SU-DHL-6 (cell line): ENCODE measurements around the gene ORC3.

Source experiments
- CTCF ChIP-seq: fragments of 200-600 bp; sonication (generic); IDR thresholded peaks from one replicate; pipeline ENCODE4 v1.5.1; 2017; ENCODE audit warnings: antibody characterized with exemption, mild to moderate bottlenecking, low read length, moderate library complexity; ENCODE audit not compliant: insufficient read depth, poor library complexity, severe bottlenecking
- EZH2phosphoT487 ChIP-seq: fragments of 200-600 bp; sonication (generic), shearing (Covaris generic); conservative IDR thresholded peaks from 2 replicates; pipeline ENCODE4 v1.6.1; 2018; ENCODE audit warnings: mild to moderate bottlenecking, antibody characterized with exemption, low read length, moderate library complexity, mixed read lengths

- TF ChIP-seq CTCF: no peak
- TF ChIP-seq EZH2phosphoT487: no peak
Observed at GRCh38 chr6:87608802-87609201, 18.9 kb downstream of the ORC3 start.
